Coronary artery (tissue), 2 donors: Measurements from ENCODE around the gene NEDD8.

Experiments used
- DNase-seq: peaks from one replicate; pipeline ENCODE4 v3.0.0-alpha.2; 2017; ENCODE audit warnings: low spot score
- H3K27ac ChIP-seq, 2 donors: fragments of 200-600 bp; sonication (generic); one replicate each; pipeline ENCODE4 v1.5.1; 2016 to 2019
- H3K4me3 ChIP-seq: fragments of 200-600 bp; sonication (generic); 2 replicates; pipeline ENCODE4 v1.5.1; 2016; ENCODE audit warnings: mild to moderate bottlenecking, moderate library complexity
- CTCF ChIP-seq: fragments of 200-600 bp; sonication (generic); IDR thresholded peaks from one replicate; pipeline ENCODE4 v1.5.1; 2019; ENCODE audit warnings: antibody characterized with exemption

The NEDD8 gene

GRCh38 chr14:24187539-24187915, 44.6 kb downstream of the NEDD8 start:
- H3K27ac ChIP-seq: peak overlapping the region in 1 of 2 donors; percentile 88
- no peak for TF ChIP-seq CTCF
- H3K4me3 ChIP-seq: peak overlapping the region; percentile 90
- peak; percentile 72 for DNase-seq

GRCh38 chr14:24186831-24187538, 45.2 kb downstream of the NEDD8 start:
- no peak for TF ChIP-seq CTCF
- no peak for DNase-seq
- H3K4me3 ChIP-seq: peak overlapping the region; percentile 90
- no peak overlapping the region for H3K27ac ChIP-seq

GRCh38 chr14:24185741-24186140, 46.4 kb downstream of the NEDD8 start:
- no peak overlapping the region for H3K27ac ChIP-seq
- H3K4me3 ChIP-seq: no peak overlapping the region
- TF ChIP-seq CTCF: no peak
- DNase-seq: no peak

GRCh38 chr14:24185026-24185425, 47.1 kb downstream of the NEDD8 start:
- H3K27ac ChIP-seq: no peak overlapping the region
- DNase-seq: no peak
- H3K4me3 ChIP-seq: no peak overlapping the region
- TF ChIP-seq CTCF: no peak

GRCh38 chr14:24184104-24184970, 47.8 kb downstream of the NEDD8 start:
- Histone ChIP-seq H3K4me3 (no peak overlapping the region), H3K27ac (no peak overlapping the region)
- peak; percentile 72 for DNase-seq
- no peak for TF ChIP-seq CTCF

- TF ChIP-seq CTCF: no peak
- Histone ChIP-seq H3K27ac (no peak overlapping the region), H3K4me3 (no peak overlapping the region)
- DNase-seq: peak; percentile 70
Observed at GRCh38 chr14:24183014-24183481, 49.1 kb downstream of the NEDD8 start.
